HCT116 (cell line): ENCODE results near the gene SFR1. TPM values are rescaled to one million over a fixed set of nuclear protein-coding genes. Genes with fewer than 3 reads are reported as not detected.

ENCODE experiments used
- ATAC-seq: fragments of 200-7000 bp; cut with Tn5 transposase; 2 replicates; pipeline ENCODE4 v1.9.1; 2020; ENCODE audit warnings: mild to moderate bottlenecking, moderate library complexity
- BruUV-seq: library from RNA; stranded (reverse); fragments of 400-500 nt; replicated peaks from 2 replicates; lab custom pipeline; 2021; lab: Mats Ljungman, UMichigan
- CTCF ChIA-PET: fragments of 300-600 bp; sonication (Branson Sonifier 250); formaldehyde crosslinking; loops from one replicate; lab custom pipeline; 2021; ENCODE audit warnings: antibody characterized with exemption; lab: Charles Lee
- POLR2A ChIA-PET: fragments of 300-600, 350-600 bp; sonication (Branson Sonifier 250); formaldehyde crosslinking; loops from one replicate; lab custom pipeline; 2021; ENCODE audit warnings: antibody characterized with exemption; lab: Charles Lee
- RAD21 ChIA-PET, 2 experiments: fragments of 300-600 bp; sonication (Branson Sonifier 250); formaldehyde crosslinking; loops; one replicate each; lab custom pipeline; 2023; ENCODE audit warnings: low total read pairs in 2 of 2; ENCODE audit not compliant: uncharacterized antibody in 2 of 2, unreplicated experiment in 2 of 2, low non-redundant PET in 1 of 2; lab: Charles Lee
- DNase-seq: peaks from one replicate; pipeline ENCODE4 v3.0.0-alpha.2; 2010; ENCODE audit warnings: low read depth, low spot score
- H2AFZ ChIP-seq: fragments of 200-600 bp; shearing (Covaris generic), sonication (generic); 2 replicates; pipeline ENCODE4 v1.6.1; 2017; ENCODE audit warnings: low read depth, mixed run types, mixed read lengths, antibody characterized with exemption, low read length; ENCODE audit not compliant: poor library complexity, severe bottlenecking
- H3K27ac ChIP-seq: 2 replicates; pipeline ENCODE4 v1.5.1; 2012; ENCODE audit warnings: low read depth, low read length
- H3K27me3 ChIP-seq: fragments of 200-600 bp; sonication (generic); 2 replicates; pipeline ENCODE4 v1.6.1; 2016; ENCODE audit warnings: mixed run types, low read length, mixed read lengths; ENCODE audit not compliant: insufficient read depth
- H3K36me3 ChIP-seq, 2 experiments: fragments of 200-500 bp in 1 of 2; fragments of 200-600 bp in 1 of 2; sonication (Bioruptor generic) in 1 of 2; sonication (generic) in 1 of 2; 2 replicates each; pipeline versions ENCODE4 v1.5.1 to v1.6.1; 2014 to 2016; ENCODE audit warnings: low read length in 2 of 2, inconsistent platforms in 1 of 2, mixed read lengths in 1 of 2, mixed run types in 1 of 2; ENCODE audit not compliant: insufficient read depth in 2 of 2, control insufficient read depth in 1 of 2
- H3K4me1 ChIP-seq, 2 experiments: fragments of 200-600 bp in 1 of 2; sonication (generic) in 1 of 2; 2 replicates each; pipeline versions ENCODE4 v1.5.1 to v1.6.1; 2012 to 2017; ENCODE audit warnings: low read length in 2 of 2, inconsistent platforms in 1 of 2, mild to moderate bottlenecking in 1 of 2, mixed read lengths in 1 of 2, mixed run types in 1 of 2, moderate library complexity in 1 of 2; ENCODE audit not compliant: insufficient read depth in 2 of 2, control insufficient read depth in 1 of 2
- H3K4me2 ChIP-seq: fragments of 200-600 bp; sonication (generic); 2 replicates; pipeline ENCODE4 v1.6.1; 2017; ENCODE audit warnings: mixed run types, low read length, mixed read lengths
- H3K4me3 ChIP-seq, 2 experiments: fragments of 200-600 bp in 1 of 2; sonication (generic) in 1 of 2; replicated peaks in 1 of 2; 2 replicates each; pipeline ENCODE4 v1.5.1; 2011 to 2016; ENCODE audit warnings: low read length in 2 of 2, control low read depth in 1 of 2, low read depth in 1 of 2, mild to moderate bottlenecking in 1 of 2, mixed read lengths in 1 of 2, mixed run types in 1 of 2
- H3K79me2 ChIP-seq: fragments of 200-600 bp; sonication (generic); 2 replicates; pipeline ENCODE4 v1.6.1; 2017; ENCODE audit warnings: mild to moderate bottlenecking, mixed run types, low read length, moderate library complexity, mixed read lengths; ENCODE audit not compliant: insufficient read depth
- H3K9ac ChIP-seq: fragments of 200-600 bp; sonication (generic); 2 replicates; pipeline ENCODE4 v1.6.1; 2016; ENCODE audit warnings: low read length, mixed read lengths
- H3K9me2 ChIP-seq: fragments of 200-600 bp; sonication (generic), shearing (Covaris generic); 2 replicates; pipeline ENCODE4 v1.6.1; 2017; ENCODE audit warnings: mixed run types, mild to moderate bottlenecking, moderate library complexity; ENCODE audit not compliant: insufficient read depth
- H3K9me3 ChIP-seq, 2 experiments: fragments of 200-500 bp in 1 of 2; fragments of 200-600 bp in 1 of 2; sonication (Bioruptor generic) in 1 of 2; sonication (generic) in 1 of 2; 2 replicates each; pipeline ENCODE4 v1.6.1; 2014 to 2017; ENCODE audit warnings: low read length in 2 of 2, mixed read lengths in 2 of 2, inconsistent platforms in 1 of 2, low read depth in 1 of 2, mild to moderate bottlenecking in 1 of 2, mixed run types in 1 of 2, moderate library complexity in 1 of 2; ENCODE audit not compliant: control insufficient read depth in 1 of 2, insufficient read depth in 1 of 2
- H4K20me1 ChIP-seq: fragments of 200-600 bp; sonication (generic), shearing (Covaris generic); 2 replicates; pipeline ENCODE4 v1.6.1; 2017; ENCODE audit warnings: mixed run types, mild to moderate bottlenecking, moderate library complexity; ENCODE audit not compliant: insufficient read depth
- ATF3 ChIP-seq: IDR thresholded peaks from 2 replicates; pipeline ENCODE4 v1.6.1; 2012
- CBX3 ChIP-seq: IDR thresholded peaks from 2 replicates; pipeline ENCODE4 v1.6.1; 2012; ENCODE audit warnings: low read depth
- CEBPB ChIP-seq: IDR thresholded peaks from 2 replicates; pipeline ENCODE4 v1.6.1; 2012; ENCODE audit warnings: low read depth
- CTCF ChIP-seq, 3 experiments: fragments of 200-600 bp in 1 of 3; sonication (generic) in 1 of 3; IDR thresholded peaks in 2 of 3; conservative IDR thresholded peaks in 1 of 3; 2 replicates each; pipeline ENCODE4 v1.5.1; 2012 to 2017; ENCODE audit warnings: low read depth in 2 of 3, low read length in 2 of 3, antibody characterized with exemption in 1 of 3, borderline replicate concordance in 1 of 3, control low read depth in 1 of 3, mild to moderate bottlenecking in 1 of 3, mixed read lengths in 1 of 3, mixed run types in 1 of 3, moderate library complexity in 1 of 3; ENCODE audit not compliant: insufficient read depth in 1 of 3
- EGR1 ChIP-seq: IDR thresholded peaks from 2 replicates; pipeline ENCODE4 v1.6.1; 2012; ENCODE audit warnings: low read depth
- ELF1 ChIP-seq: IDR thresholded peaks from 2 replicates; pipeline ENCODE4 v1.6.1; 2012; ENCODE audit warnings: low read depth, borderline replicate concordance
- EZH2phosphoT487 ChIP-seq: fragments of 200-600 bp; IDR thresholded peaks from 2 replicates; pipeline ENCODE4 v1.6.1; 2018; ENCODE audit warnings: antibody characterized with exemption, borderline replicate concordance
- FOSL1 ChIP-seq: IDR thresholded peaks from 2 replicates; pipeline ENCODE4 v1.6.1; 2012; ENCODE audit warnings: low read depth
- JUND ChIP-seq: IDR thresholded peaks from 2 replicates; pipeline ENCODE4 v1.6.1; 2012
- MAX ChIP-seq: IDR thresholded peaks from 2 replicates; pipeline ENCODE4 v1.6.1; 2012
- POLR2A ChIP-seq: IDR thresholded peaks from 2 replicates; pipeline ENCODE4 v1.7.0; 2011; ENCODE audit warnings: borderline replicate concordance; ENCODE audit not compliant: insufficient read depth, insufficient read length; ENCODE audit errors: extremely low read depth
- POLR2AphosphoS5 ChIP-seq: IDR thresholded peaks from 2 replicates; pipeline ENCODE4 v1.6.1; 2011; ENCODE audit warnings: mild to moderate bottlenecking, low read depth, low read length, moderate library complexity
- RAD21 ChIP-seq: IDR thresholded peaks from 2 replicates; pipeline ENCODE4 v1.6.1; 2012; ENCODE audit warnings: low read depth, mild to moderate bottlenecking
- REST ChIP-seq: IDR thresholded peaks from 2 replicates; pipeline ENCODE4 v1.6.1; 2012; ENCODE audit warnings: low read depth
- SRF ChIP-seq: IDR thresholded peaks from 2 replicates; pipeline ENCODE4 v1.6.1; 2012; ENCODE audit warnings: low read depth
- TCF7L2 ChIP-seq: IDR thresholded peaks from 2 replicates; pipeline ENCODE4 v1.7.0; 2011; ENCODE audit warnings: borderline replicate concordance, inconsistent platforms; ENCODE audit not compliant: insufficient read depth, insufficient read length; ENCODE audit errors: extremely low read depth
- YY1 ChIP-seq: IDR thresholded peaks from 2 replicates; pipeline ENCODE4 v1.6.1; 2011; ENCODE audit warnings: low read length, low read depth, moderate library complexity, mild to moderate bottlenecking; ENCODE audit not compliant: insufficient replicate concordance; ENCODE audit errors: extremely low read depth
- ZBTB33 ChIP-seq: IDR thresholded peaks from 2 replicates; pipeline ENCODE4 v1.6.1; 2011; ENCODE audit warnings: mild to moderate bottlenecking, low read length, moderate library complexity; ENCODE audit not compliant: insufficient replicate concordance; ENCODE audit errors: extremely low read depth
- ZFX ChIP-seq: fragments of 450-650 bp; IDR thresholded peaks from 2 replicates; pipeline ENCODE4 v1.6.1; 2017
- intact Hi-C: fragments of 100-400 bp; cut with micrococcal nuclease; formaldehyde crosslinking; loops from 2 replicates; pipeline ENCODE4 v1.10.0; 2022
- total RNA-seq: library from RNA; stranded (reverse); gene quantifications from one replicate; pipeline ENCODE4 v1.2.1, GENCODE V29; 2021; ENCODE audit not compliant: unreplicated experiment

Gene SFR1
- total RNA-seq, 1 experiment from 2014 or later: 38.5 TPM

- no peaks in the 10 kb centered on the region for H4K20me1 ChIP-seq
- H3K27ac ChIP-seq: no peak overlapping the region
- no TSS peak for BruUV-seq
- no peak overlapping the region for H3K9ac ChIP-seq
- no peaks in the 10 kb centered on the region for H3K9me2 ChIP-seq
- H3K4me1 ChIP-seq: peaks cover 5 to 26% of the 10 kb centered on the region in 2 experiments; a peak in 3 of 4 replicates
- H3K36me3 ChIP-seq: peaks cover 0 to 11% of the 10 kb centered on the region in 2 experiments; a peak in 1 of 4 replicates
- ChIA-PET RAD21 (no interaction called here), POLR2A (no interaction called here), CTCF (no interaction called here)
- no peak overlapping the region for H3K4me3 ChIP-seq
- ATAC-seq (no peak), DNase-seq (no peak)
- H2AFZ ChIP-seq: no peak overlapping the region
- peaks cover 0 to 23% of the 10 kb centered on the region in 2 experiments; a peak in 1 of 4 replicates for H3K9me3 ChIP-seq
- H3K27me3 ChIP-seq: no peaks in the 10 kb centered on the region
- no peak overlapping the region for H3K4me2 ChIP-seq
- TF ChIP-seq ELF1: no peak
- no peak for TF ChIP-seq JUND
- TF ChIP-seq CEBPB: no peak
- TF ChIP-seq RAD21: no peak
- TF ChIP-seq FOSL1: no peak
- no peak for TF ChIP-seq ZBTB33
- no peak for TF ChIP-seq ZFX
- no peak for TF ChIP-seq TCF7L2
- TF ChIP-seq CBX3: no peak
- no peak for TF ChIP-seq EZH2phosphoT487
- no peak for TF ChIP-seq YY1
- TF ChIP-seq REST: no peak
- no peak for TF ChIP-seq SRF
- no peak for TF ChIP-seq MAX
- TF ChIP-seq POLR2AphosphoS5: no peak
- no peak for TF ChIP-seq EGR1
- TF ChIP-seq ATF3: no peak
- TF ChIP-seq POLR2A: no peak
- TF ChIP-seq CTCF (IDR thresholded peaks at IDR 0.05 in 2 of 3, conservative IDR thresholded peaks at IDR 0.05 in 1 of 3; ENCODE audit: borderline replicate concordance in 1 of 3, insufficient read depth in 1 of 3, low read depth in 2 of 3, low read length in 2 of 3): no peak
- intact Hi-C loops: no loop called here
- H3K79me2 ChIP-seq: no peaks in the 10 kb centered on the region
These were observed 33.7 kb upstream of the SFR1 start for GRCh38 chr10:104088239-104088638.
